K562 (cell line): ENCODE data around the gene PALLD. TPM values are rescaled to one million over a fixed set of nuclear protein-coding genes. Genes with fewer than 3 reads are reported as not detected.

Experiments used
- ATF2 ChIP-seq: sonication (generic); formaldehyde crosslinking; IDR thresholded peaks from 2 replicates; pipeline ENCODE4 v1.8.1; 2022; ENCODE audit warnings: missing genetic modification reagents
- CHD7 ChIP-seq: fragments of 200-600 bp; sonication (generic); IDR thresholded peaks from one replicate; pipeline ENCODE4 v1.6.1; 2012; ENCODE audit warnings: mild to moderate bottlenecking, low read depth, low read length, inconsistent platforms
- CXXC5 ChIP-seq: fragments of 250-450 bp; sonication (Bioruptor Pico); IDR thresholded peaks from 2 replicates; pipeline ENCODE4 v1.8.0; 2022; ENCODE audit warnings: inconsistent platforms, mild to moderate bottlenecking, moderate library complexity
- FOXA1 ChIP-seq: fragments of 450-650 bp; IDR thresholded peaks from 2 replicates; pipeline ENCODE4 v1.6.1; 2016; ENCODE audit warnings: mild to moderate bottlenecking, borderline replicate concordance
- HDAC2 ChIP-seq: fragments of 450-650 bp; IDR thresholded peaks from 2 replicates; pipeline ENCODE4 v1.6.1; 2016; ENCODE audit warnings: mild to moderate bottlenecking
- MITF ChIP-seq: IDR thresholded peaks from 2 replicates; pipeline ENCODE4 v1.6.1; 2014; ENCODE audit warnings: antibody characterized with exemption
- POLR2B ChIP-seq: fragments of 450-650 bp; IDR thresholded peaks from 2 replicates; pipeline ENCODE4 v1.6.1; 2018; ENCODE audit warnings: low read depth; ENCODE audit not compliant: partially characterized antibody
- ZFP30 ChIP-seq: fragments of 250-450 bp; sonication (Bioruptor Pico); IDR thresholded peaks from 2 replicates; pipeline ENCODE4 v1.8.0; 2022; ENCODE audit warnings: moderate library complexity, mild to moderate bottlenecking, inconsistent platforms, borderline replicate concordance
- polyA plus RNA-seq, 8 experiments: library from polyadenylated mRNA; depleted of rRNA in 4 of 8; stranded (reverse) in 5 of 8; unstranded in 3 of 8; fragments of >200 nt; fragmentation: Nextera tagmentation in 2 of 8; fragmentation: Illumina TruSeq in 1 of 8; extraction: Ambion mirVana in 2 of 8; extraction: Trizol in 1 of 8; gene quantifications; 2 replicates each; pipeline versions ENCODE4 v1.2.1 to v1.2.3, GENCODE V29; 2011 to 2014; ENCODE audit warnings: inconsistent platforms in 1 of 8, missing spikeins in 1 of 8
- total RNA-seq, 7 experiments: library from RNA; depleted of rRNA in 6 of 7; stranded (reverse); fragments of >200 nt in 6 of 7; fragmentation: Illumina TruSeq in 2 of 7; extraction: Trizol in 2 of 7; gene quantifications; 2 replicates each; pipeline versions ENCODE4 v1.2.1 to v1.2.3, GENCODE V29; 2011 to 2021; ENCODE audit warnings: low replicate concordance in 1 of 7
- TF ChIP-seq, protein P1 (sequence below): fragments of 450-650 bp; IDR thresholded peaks from 2 replicates; pipeline ENCODE4 v1.6.1; 2018; ENCODE audit not compliant: partially characterized antibody

PALLD gene
- total and polyA plus RNA-seq, 9 of the 15 experiments (the other 6 are each of a cell fraction or from before 2014, with no cell fraction given), result 0.01 to 0.35 (median 0.06) TPM; not detected in 3

DNA sequence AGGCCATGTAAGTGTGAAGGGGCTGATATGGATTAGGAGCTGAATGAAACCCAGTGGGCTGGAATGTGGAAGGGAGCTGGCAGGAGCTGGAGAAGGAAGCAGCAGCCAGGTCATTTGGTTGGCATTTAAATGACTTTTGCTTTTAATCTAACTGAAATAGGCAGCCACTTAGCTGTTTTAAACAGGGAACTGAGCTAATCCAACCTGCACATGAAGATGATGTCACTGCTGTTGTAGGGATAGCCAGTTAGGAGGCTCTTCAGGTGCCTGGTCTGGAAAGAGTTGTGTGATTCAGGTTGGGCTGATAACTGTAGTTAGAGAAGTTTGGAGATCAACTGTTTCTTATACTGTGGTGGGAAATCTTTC is 122.4 kb downstream of the PALLD start (continued):
- TF ChIP-seq CHD7 (no peak), POLR2B (no peak), CXXC5 (CRISPR knock-in tag) (no peak), FOXA1 (no peak), HDAC2 (no peak), ATF2 (no peak), ZFP30 (CRISPR knock-in tag) (no peak), MITF (no peak)
- TF ChIP-seq, protein P1, sequence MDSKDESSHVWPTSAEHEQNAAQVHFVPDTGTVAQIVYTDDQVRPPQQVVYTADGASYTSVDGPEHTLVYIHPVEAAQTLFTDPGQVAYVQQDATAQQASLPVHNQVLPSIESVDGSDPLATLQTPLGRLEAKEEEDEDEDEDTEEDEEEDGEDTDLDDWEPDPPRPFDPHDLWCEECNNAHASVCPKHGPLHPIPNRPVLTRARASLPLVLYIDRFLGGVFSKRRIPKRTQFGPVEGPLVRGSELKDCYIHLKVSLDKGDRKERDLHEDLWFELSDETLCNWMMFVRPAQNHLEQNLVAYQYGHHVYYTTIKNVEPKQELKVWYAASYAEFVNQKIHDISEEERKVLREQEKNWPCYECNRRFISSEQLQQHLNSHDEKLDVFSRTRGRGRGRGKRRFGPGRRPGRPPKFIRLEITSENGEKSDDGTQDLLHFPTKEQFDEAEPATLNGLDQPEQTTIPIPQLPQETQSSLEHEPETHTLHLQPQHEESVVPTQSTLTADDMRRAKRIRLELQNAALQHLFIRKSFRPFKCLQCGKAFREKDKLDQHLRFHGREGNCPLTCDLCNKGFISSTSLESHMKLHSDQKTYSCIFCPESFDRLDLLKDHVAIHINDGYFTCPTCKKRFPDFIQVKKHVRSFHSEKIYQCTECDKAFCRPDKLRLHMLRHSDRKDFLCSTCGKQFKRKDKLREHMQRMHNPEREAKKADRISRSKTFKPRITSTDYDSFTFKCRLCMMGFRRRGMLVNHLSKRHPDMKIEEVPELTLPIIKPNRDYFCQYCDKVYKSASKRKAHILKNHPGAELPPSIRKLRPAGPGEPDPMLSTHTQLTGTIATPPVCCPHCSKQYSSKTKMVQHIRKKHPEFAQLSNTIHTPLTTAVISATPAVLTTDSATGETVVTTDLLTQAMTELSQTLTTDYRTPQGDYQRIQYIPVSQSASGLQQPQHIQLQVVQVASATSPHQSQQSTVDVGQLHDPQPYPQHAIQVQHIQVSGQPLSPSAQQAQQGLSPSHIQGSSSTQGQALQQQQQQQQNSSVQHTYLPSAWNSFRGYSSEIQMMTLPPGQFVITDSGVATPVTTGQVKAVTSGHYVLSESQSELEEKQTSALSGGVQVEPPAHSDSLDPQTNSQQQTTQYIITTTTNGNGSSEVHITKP, result no peak
